Middle frontal gyrus (tissue), 1 donor: ENCODE measurements around the gene SF3B4.
A peak's percentile ranks its signal among the peaks of the same experiment; 100 is the strongest.
"Not testable (repeated sequence)": the region's sequence is repeated elsewhere in the genome, so short reads cannot be mapped to it uniquely, and the experiment has no call there.

ENCODE experiments used
- DNase-seq: peaks from one replicate; pipeline ENCODE4 v3.0.0-alpha.2; 2015; ENCODE audit warnings: low spot score; ENCODE audit errors: extremely low spot score

The SF3B4 gene, protein sequence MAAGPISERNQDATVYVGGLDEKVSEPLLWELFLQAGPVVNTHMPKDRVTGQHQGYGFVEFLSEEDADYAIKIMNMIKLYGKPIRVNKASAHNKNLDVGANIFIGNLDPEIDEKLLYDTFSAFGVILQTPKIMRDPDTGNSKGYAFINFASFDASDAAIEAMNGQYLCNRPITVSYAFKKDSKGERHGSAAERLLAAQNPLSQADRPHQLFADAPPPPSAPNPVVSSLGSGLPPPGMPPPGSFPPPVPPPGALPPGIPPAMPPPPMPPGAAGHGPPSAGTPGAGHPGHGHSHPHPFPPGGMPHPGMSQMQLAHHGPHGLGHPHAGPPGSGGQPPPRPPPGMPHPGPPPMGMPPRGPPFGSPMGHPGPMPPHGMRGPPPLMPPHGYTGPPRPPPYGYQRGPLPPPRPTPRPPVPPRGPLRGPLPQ

GRCh38 chr1:149927563-149928400 is at the start of gene SF3B4:
TSS of gene SF3B4 (minus strand) at chr1:149927803. CDS start at chr1:149927759, 44 bp downstream.
- DNase-seq, result peak; percentile 92

- no peak for DNase-seq
Observed at GRCh38 chr1:149977345-149977744, 49.7 kb upstream of the SF3B4 start.

GRCh38 chr1:149972547-149972946 is 44.9 kb upstream of the SF3B4 start:
- DNase-seq, result no peak

DNA sequence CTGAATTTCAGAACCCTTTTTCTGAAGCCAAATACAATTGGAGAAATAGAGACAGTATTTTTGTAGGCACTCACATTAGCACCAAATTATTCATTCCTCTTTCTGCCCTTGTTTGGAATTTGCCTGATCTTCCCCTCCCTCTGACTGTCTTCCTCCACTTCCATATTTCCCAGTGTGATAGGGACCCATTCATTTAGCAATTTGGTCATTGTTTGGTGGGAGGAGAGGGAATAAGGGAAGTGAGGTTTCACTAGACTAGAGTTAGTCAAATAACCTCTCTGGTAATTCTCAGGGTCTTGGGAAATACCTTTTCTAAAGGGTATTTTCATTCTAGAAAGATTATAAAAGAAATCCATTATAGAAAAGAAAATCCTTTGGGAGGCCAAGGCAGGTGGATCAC is 40.0 kb upstream of the SF3B4 start:
- DNase-seq, result no peak

DNA sequence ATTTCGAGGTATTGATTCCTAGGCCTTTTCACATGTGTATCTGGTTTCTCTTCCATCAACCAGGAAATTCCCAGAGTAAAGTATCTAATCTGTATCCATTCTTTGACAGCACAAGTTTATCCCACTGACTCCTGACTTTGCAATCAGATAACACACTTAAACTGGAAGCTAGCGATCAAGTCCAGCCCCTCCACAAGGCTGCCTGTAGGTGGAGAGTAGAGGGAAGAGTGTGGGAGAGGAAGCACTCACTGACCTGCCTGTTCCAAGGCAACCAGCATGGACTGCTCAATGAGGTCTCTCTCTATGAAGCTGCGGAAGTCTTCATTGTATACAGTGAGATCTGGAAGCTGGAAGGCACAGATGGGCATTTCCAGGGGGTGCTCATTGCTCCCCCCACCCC is 39.4 kb upstream of the SF3B4 start:
- no peak for DNase-seq

GRCh38 chr1:149966405-149966804 is 38.8 kb upstream of the SF3B4 start:
- DNase-seq, result no peak

DNA sequence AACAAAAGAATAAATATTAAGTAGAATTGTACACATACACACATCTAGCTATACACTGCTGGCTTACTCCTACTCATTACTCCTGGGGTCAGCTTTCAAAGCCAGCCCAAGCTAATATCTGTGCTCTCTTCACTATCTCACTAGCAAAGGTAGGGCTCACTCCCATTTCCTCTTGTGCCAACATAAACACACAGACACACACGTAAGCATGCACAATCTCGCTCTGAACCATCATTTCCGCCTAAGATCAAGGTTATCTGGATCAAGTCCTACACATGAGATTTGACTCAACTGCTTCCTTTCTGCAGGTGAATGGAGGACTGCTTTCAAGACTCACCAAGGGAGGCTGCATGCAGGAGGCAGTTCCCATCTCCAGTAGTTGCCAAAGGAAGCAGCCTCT is 37.8 kb upstream of the SF3B4 start:
- DNase-seq, result no peak

DNA sequence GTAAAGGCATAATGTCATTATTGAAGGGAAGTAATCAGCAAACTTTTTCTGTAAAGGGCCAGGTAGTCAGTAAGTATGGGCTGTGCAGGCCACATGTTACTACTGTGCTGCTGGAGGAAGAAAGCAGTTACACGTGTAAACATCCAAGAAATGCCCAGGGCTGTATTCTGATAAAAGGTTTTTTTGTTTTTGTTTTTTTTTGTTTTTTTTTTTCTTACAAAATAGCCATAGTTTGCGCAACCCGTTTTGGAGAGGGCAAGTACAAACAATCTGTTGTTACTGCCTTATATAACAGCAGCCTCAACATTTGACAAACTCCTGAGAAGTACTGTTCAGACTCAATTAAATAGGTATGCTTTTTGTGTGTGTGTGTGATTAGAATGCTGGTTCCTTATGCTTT is 35.8 kb upstream of the SF3B4 start:
- DNase-seq, result no peak

DNA sequence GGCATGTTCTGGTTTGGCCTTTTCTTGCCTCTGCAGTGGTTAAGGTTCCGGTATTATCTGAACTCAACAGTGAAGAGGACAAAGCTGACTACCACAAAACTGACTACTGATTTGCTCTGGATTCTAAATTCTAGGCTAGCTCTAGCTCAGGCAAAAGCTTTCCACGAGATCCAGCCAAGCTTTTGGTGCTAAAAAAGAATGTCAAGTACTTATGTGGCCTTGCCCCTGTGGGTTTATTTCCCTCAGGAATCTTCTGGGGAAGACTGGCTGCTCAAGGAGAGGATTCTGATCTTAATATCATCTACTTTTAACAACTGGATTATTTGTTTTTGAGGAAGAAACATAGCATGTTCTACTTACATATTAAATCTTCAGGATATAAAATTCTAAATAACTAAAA is 35.1 kb upstream of the SF3B4 start:
- no peak for DNase-seq

DNA sequence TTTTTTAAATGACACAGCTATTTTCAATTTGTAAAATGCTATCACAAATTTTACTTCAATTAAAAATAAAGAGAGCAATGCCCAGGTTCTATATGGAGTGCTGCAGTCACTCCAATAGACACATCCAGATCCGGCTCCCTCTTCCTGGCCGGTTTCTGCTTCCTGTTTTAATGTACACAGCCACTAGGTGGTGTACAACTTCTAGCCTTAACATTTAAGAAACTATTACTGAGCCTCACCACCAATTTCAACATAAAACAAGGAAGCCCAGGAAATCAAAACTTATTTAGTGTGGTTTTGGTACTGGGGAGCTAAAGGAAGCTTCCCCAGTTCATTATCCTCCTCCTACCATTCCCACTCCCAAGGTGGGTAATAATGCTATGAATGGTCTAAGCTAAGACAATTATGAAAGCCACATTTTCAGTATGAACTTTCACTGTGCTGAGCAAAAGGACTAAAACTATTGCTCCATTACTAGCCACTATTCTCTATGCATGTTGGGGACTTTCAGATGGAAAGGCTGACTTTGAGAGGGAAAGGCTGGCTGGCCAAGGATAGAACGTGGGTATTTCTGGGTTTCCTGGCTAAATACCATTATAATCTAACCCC is 34.5 kb upstream of the SF3B4 start:
- peak; percentile 60 for DNase-seq

DNA sequence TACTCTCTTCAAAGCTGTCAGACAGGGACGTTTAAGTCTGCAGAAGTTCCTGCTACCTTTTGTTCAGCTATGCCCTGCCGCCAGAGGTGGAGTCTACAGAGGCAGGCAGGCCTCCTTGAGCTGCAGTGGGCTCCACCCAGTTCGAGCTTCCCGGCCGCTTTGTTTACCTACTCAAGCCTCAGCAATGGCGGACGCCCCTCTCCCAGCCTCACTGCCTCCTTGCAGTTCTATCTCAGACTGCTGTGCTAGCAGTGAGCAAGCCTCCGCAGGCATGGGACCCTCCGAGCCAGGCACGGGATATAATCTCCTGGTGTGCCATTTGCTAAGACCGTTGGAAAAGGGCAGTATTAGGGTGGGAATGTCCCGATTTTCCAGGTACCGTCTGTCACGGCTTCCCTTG is 29.9 kb upstream of the SF3B4 start:
- DNase-seq, result not testable (repeated sequence)

- no peak for DNase-seq
Observed at GRCh38 chr1:149949911-149950310, 22.3 kb upstream of the SF3B4 start.

GRCh38 chr1:149945206-149945605 is 17.6 kb upstream of the SF3B4 start:
- DNase-seq, result no peak

- DNase-seq, result no peak
Observed at GRCh38 chr1:149942885-149943284, 15.3 kb upstream of the SF3B4 start.

- DNase-seq, result no peak
Observed at GRCh38 chr1:149942207-149942606, 14.6 kb upstream of the SF3B4 start.

- DNase-seq, result no peak
Observed at GRCh38 chr1:149940427-149940826, 12.8 kb upstream of the SF3B4 start.

DNA sequence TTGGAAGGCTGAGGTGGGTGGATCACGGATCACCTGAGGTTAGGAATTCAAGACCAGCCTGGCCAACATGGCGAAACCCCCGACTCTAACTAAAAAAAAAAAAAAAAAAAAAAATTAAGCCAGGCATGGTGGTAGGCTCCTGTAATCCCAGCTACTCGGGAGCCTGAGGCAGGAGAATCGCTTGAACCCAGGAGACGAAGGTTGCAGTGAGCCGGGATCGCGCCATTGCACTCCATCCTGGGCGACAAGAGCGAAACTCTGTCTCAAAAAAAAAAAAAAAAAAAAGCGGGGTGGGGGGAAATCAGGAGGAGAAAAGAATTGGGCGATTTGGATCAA is 11.0 kb upstream of the SF3B4 start:
- DNase-seq, result not testable (repeated sequence)

GRCh38 chr1:149937759-149938158 is 10.2 kb upstream of the SF3B4 start:
- no peak for DNase-seq

- DNase-seq, result no peak
Observed at GRCh38 chr1:149936992-149937705, 9.5 kb upstream of the SF3B4 start.

GRCh38 chr1:149936170-149936991 is 8.8 kb upstream of the SF3B4 start, which contains the start of gene MTMR11:
TSS of gene MTMR11 (minus strand) at chr1:149936879. CDS start at chr1:149936647, 232 bp downstream.
- DNase-seq, result no peak

GRCh38 chr1:149934356-149934755 is 6.8 kb upstream of the SF3B4 start:
- DNase-seq, result no peak
